ENCODE data around the gene ARSG.

GRCh38 chr17:68401288-68401687 lies 110.0 kb downstream of the ARSG start:
- TF ChIP-seq CTCF (IDR thresholded peaks at IDR 0.05; ENCODE audit: extremely low read depth in 1 of 2, insufficient read depth in 1 of 2, low read depth in 1 of 2, low read length in 2 of 2) (no peak), MAX (IDR thresholded peaks at IDR 0.05; ENCODE audit: insufficient read depth, insufficient read length) (no peak), POLR2A (IDR thresholded peaks at IDR 0.05; ENCODE audit: low read depth, low read length) (no peak)
